Forelimb muscle (tissue), 1 donor: ENCODE results near the gene ARID1A. TPM values are rescaled to one million over a fixed set of nuclear protein-coding genes. Genes with fewer than 3 reads are reported as not detected.

Experiments used
- DNase-seq: peaks from one replicate; pipeline ENCODE4 v3.0.0-alpha.2; 2013; ENCODE audit warnings: low read depth
- polyA plus RNA-seq: library from polyadenylated mRNA; unstranded; fragments of 120-200 nt; gene quantifications from one replicate; pipeline ENCODE4 v1.2.1, GENCODE V29; 2013; ENCODE audit not compliant: insufficient read length

ARID1A gene
- polyA plus RNA-seq, 1 donor = 41.5 TPM

DNA sequence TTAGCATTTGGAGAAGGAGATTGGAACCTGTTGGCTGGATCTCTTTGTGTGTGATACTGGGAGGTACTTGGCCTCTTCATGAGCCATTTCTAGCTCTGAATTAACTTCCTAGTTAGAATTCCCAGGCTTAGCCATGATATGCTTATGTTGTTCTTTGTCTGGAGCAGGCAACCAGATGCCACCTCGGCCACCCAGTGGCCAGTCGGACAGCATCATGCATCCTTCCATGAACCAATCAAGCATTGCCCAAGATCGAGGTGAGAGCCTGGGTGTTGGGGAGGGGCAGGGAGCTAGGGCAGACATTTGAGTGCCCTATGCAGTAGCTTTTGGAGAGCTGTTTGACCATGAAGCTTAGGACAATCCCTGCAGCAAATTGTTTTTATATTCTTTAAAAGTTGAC lies 65.4 kb downstream of the ARID1A start:
- no peak for DNase-seq

DNA sequence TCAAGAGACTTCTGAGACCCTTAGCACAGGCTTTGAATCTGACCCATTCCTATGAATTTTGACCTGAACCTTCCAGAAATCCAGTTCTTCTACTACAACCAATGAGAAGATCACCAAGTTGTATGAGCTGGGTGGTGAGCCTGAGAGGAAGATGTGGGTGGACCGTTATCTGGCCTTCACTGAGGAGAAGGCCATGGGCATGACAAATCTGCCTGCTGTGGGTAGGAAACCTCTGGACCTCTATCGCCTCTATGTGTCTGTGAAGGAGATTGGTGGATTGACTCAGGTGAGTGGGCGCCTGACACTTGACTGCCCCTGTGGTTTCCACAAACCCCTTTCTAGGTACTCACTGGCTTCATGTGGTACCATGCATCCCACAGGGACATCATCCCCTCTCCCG lies 71.9 kb downstream of the ARID1A start:
- DNase-seq = no peak

DNA sequence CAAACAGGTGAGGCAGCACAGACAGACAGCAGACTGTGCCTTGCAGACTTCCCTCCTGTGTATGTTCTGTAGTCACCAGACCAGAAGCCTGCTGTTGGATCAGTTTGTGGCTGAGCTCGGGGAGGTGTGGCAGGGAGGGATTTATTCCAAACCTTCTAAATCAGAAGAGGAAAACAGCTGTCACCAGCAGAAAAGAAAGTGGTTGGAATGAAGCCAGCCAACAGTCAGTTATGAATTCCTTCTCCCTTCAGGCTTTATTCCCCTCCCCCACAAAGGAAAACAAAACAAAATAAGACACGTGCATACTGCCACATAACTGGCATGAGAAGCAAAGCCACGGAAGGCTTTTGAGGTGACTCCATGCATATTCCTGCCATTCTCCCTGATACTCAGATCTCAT lies 72.9 kb downstream of the ARID1A start:
- no peak for DNase-seq

DNA sequence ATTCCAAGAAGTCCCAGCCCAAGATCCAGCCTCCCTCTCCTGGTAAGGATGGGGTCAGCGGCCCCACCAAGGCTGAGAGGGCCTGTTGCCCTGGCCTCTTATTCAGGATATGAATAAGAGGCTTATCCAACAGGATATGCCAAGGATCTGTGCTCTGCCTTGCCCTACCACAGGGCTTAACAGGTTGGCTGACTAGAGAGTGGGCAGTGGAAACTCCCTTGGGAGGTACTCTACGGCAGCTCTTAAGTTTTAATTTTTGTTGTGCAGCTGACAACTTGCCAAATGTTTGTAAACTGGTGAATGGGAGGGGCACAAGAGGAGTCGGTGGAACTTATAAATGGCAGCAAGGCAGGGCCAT lies 75.4 kb downstream of the ARID1A start:
- DNase-seq = no peak

- DNase-seq = no peak
Measured at GRCh38 chr1:26771643-26772321, 76.0 kb downstream of the ARID1A start.

GRCh38 chr1:26772687-26773086 lies 76.9 kb downstream of the ARID1A start:
- no peak for DNase-seq

GRCh38 chr1:26774462-26774861 lies 78.6 kb downstream of the ARID1A start:
- DNase-seq = no peak

- no peak for DNase-seq
Measured at GRCh38 chr1:26775666-26776065, 79.9 kb downstream of the ARID1A start.

GRCh38 chr1:26779098-26779668 lies 83.4 kb downstream of the ARID1A start:
- no peak for DNase-seq

DNA sequence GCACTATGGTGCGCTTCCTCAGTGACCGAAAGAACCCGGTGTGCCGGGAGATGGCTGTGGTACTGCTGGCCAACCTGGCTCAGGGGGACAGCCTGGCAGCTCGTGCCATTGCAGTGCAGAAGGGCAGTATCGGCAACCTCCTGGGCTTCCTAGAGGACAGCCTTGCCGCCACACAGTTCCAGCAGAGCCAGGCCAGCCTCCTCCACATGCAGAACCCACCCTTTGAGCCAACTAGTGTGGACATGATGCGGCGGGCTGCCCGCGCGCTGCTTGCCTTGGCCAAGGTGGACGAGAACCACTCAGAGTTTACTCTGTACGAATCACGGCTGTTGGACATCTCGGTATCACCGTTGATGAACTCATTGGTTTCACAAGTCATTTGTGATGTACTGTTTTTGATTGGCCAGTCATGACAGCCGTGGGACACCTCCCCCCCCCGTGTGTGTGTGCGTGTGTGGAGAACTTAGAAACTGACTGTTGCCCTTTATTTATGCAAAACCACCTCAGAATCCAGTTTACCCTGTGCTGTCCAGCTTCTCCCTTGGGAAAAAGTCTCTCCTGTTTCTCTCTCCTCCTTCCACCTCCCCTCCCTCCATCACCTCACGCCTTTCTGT lies 84.6 kb downstream of the ARID1A start:
- no peak for DNase-seq

DNA sequence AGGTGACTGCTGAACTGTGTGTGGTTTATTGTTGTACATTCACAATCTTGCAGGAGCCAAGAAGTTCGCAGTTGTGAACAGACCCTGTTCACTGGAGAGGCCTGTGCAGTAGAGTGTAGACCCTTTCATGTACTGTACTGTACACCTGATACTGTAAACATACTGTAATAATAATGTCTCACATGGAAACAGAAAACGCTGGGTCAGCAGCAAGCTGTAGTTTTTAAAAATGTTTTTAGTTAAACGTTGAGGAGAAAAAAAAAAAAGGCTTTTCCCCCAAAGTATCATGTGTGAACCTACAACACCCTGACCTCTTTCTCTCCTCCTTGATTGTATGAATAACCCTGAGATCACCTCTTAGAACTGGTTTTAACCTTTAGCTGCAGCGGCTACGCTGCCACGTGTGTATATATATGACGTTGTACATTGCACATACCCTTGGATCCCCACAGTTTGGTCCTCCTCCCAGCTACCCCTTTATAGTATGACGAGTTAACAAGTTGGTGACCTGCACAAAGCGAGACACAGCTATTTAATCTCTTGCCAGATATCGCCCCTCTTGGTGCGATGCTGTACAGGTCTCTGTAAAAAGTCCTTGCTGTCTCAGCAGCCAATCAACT lies 85.5 kb downstream of the ARID1A start:
- DNase-seq = no peak

DNA sequence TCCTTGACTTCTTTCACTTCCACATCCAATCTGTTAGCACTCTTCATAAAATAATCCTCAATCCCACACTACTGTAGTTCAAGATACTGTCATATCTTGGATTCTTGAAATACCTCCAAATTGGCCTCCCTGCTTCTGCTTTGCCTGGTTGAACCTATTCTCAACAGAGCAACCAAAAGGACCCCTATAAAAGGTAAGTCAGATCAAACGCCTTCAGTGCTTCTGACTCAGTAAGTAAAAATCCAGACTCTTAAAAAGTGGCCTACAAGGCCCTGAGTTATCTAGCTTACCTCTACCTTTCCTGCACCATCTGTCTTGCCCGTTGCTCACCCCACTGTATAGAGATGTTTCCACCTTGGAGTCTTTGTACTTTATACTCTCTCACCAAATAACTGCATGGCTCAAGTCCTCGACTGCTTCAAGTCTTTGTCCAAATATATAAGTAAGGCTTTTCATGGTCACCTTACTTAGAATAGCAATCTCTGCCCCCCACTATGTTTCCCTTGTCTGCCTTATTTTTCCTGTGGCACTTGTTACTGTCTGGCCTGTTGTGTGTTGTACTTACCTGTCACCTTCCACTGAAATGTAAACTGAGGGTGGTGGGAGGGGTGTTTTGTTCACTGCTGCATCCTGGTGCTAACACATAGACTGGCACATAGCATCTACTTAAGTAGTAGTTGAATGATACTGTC lies 86.9 kb downstream of the ARID1A start:
- DNase-seq = no peak

GRCh38 chr1:26783646-26784022 lies 87.8 kb downstream of the ARID1A start:
- no peak for DNase-seq

GRCh38 chr1:26784023-26784871 lies 88.4 kb downstream of the ARID1A start:
- DNase-seq = no peak

GRCh38 chr1:26784886-26785285 lies 89.1 kb downstream of the ARID1A start:
- DNase-seq = no peak

- no peak for DNase-seq
Measured at GRCh38 chr1:26785611-26786436, 90.0 kb downstream of the ARID1A start.

- DNase-seq = no peak
Measured at GRCh38 chr1:26786437-26787380, 90.9 kb downstream of the ARID1A start.

GRCh38 chr1:26787381-26787705 lies 91.5 kb downstream of the ARID1A start:
- DNase-seq = no peak

DNA sequence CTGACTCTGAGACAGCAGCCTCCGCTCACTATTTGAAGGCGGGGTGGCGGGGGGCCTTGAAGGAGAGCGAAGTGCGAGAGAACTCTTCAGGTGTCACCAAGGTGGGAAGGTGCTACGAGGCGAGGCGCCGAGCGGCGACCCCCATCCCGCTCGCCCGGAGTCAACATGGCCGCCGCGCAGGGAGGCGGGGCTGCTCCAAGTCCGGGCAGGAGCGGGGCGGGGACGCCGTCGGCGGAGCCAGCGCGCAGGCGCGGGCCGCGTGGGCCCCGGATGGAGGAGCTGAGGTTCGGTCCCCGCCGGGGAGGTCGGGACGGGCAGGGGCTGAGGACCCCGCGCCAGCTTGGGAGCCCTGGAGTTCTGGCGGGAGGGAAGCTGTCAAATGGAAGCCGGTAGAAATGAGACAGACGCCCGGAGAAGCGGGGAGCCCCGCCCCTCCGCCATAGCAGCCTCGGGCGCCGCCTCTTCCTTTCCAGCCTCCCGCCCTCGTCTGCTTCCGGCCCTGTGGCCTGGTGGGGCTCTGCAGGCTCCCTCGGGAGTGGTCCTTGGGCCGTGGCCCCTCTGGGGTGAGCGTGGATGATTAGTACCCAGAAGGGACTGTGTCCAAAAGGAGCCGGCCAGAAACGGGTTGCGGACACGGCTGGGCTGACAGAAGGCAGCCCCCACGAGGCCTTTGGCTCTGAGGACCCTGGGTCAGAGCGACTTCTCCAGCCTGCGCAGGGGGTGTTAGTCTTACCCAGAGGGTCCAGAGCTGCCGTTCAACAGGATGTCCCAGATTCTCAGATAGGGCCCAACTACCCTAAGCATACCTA lies 92.1 kb downstream of the ARID1A start, which contains the start of gene PIGV:
Gene PIGV, plus strand, starts transcription at position 245 of the 809 bp plus-strand sequence. CDS start 2,866 bp downstream, outside the sequence.
- DNase-seq = no peak
